Measurements from ENCODE around the gene KCNAB1. TPM values are rescaled to one million over a fixed set of nuclear protein-coding genes. Genes with fewer than 3 reads are reported as not detected.

Gene KCNAB1
- total RNA-seq, 1 experiment from 2014 or later: not detected

- H2AFZ ChIP-seq (ENCODE audit: low read depth, low read length, poor library complexity, severe bottlenecking): no peak overlapping the region
- TF ChIP-seq ZNF274 (IDR thresholded peaks at IDR 0.05; ENCODE audit: low read depth, low read length): no peak
- TF ChIP-seq SP1 (IDR thresholded peaks at IDR 0.05; ENCODE audit: low read depth): no peak
- no peak for TF ChIP-seq SRF (IDR thresholded peaks at IDR 0.05; ENCODE audit: low read depth)
- TF ChIP-seq TCF7L2 (IDR thresholded peaks at IDR 0.05; ENCODE audit: borderline replicate concordance, extremely low read depth, insufficient read depth, insufficient read length): no peak
- TF ChIP-seq SIN3A (IDR thresholded peaks at IDR 0.05; ENCODE audit: low read depth): no peak
- TF ChIP-seq, protein P1, sequence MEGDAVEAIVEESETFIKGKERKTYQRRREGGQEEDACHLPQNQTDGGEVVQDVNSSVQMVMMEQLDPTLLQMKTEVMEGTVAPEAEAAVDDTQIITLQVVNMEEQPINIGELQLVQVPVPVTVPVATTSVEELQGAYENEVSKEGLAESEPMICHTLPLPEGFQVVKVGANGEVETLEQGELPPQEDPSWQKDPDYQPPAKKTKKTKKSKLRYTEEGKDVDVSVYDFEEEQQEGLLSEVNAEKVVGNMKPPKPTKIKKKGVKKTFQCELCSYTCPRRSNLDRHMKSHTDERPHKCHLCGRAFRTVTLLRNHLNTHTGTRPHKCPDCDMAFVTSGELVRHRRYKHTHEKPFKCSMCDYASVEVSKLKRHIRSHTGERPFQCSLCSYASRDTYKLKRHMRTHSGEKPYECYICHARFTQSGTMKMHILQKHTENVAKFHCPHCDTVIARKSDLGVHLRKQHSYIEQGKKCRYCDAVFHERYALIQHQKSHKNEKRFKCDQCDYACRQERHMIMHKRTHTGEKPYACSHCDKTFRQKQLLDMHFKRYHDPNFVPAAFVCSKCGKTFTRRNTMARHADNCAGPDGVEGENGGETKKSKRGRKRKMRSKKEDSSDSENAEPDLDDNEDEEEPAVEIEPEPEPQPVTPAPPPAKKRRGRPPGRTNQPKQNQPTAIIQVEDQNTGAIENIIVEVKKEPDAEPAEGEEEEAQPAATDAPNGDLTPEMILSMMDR (IDR thresholded peaks at IDR 0.05 in 2 of 3, conservative IDR thresholded peaks at IDR 0.05 in 1 of 3; ENCODE audit: borderline replicate concordance in 1 of 3, insufficient read depth in 1 of 3, low read depth in 2 of 3, low read length in 2 of 3): peak in 2 of 3 experiments; percentile 53 to 70; a peak in 4 of 6 replicates
- peak; percentile 28; the same call in 1 of the 2 replicates for TF ChIP-seq RAD21 (IDR thresholded peaks at IDR 0.05; ENCODE audit: low read depth)
- TF ChIP-seq, protein P2, sequence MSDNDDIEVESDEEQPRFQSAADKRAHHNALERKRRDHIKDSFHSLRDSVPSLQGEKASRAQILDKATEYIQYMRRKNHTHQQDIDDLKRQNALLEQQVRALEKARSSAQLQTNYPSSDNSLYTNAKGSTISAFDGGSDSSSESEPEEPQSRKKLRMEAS (IDR thresholded peaks at IDR 0.05): no peak
- no peak for TF ChIP-seq YY1 (IDR thresholded peaks at IDR 0.05; ENCODE audit: extremely low read depth, insufficient replicate concordance, low read depth, low read length)
- no peak for TF ChIP-seq ELF1 (IDR thresholded peaks at IDR 0.05; ENCODE audit: borderline replicate concordance, low read depth)
- TF ChIP-seq POLR2AphosphoS5 (IDR thresholded peaks at IDR 0.05; ENCODE audit: low read depth, low read length): no peak
- TF ChIP-seq, protein P3, sequence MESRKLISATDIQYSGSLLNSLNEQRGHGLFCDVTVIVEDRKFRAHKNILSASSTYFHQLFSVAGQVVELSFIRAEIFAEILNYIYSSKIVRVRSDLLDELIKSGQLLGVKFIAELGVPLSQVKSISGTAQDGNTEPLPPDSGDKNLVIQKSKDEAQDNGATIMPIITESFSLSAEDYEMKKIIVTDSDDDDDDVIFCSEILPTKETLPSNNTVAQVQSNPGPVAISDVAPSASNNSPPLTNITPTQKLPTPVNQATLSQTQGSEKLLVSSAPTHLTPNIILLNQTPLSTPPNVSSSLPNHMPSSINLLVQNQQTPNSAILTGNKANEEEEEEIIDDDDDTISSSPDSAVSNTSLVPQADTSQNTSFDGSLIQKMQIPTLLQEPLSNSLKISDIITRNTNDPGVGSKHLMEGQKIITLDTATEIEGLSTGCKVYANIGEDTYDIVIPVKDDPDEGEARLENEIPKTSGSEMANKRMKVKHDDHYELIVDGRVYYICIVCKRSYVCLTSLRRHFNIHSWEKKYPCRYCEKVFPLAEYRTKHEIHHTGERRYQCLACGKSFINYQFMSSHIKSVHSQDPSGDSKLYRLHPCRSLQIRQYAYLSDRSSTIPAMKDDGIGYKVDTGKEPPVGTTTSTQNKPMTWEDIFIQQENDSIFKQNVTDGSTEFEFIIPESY (IDR thresholded peaks at IDR 0.05; ENCODE audit: extremely low read depth, insufficient replicate concordance, low read length): no peak
- TF ChIP-seq, protein P4, sequence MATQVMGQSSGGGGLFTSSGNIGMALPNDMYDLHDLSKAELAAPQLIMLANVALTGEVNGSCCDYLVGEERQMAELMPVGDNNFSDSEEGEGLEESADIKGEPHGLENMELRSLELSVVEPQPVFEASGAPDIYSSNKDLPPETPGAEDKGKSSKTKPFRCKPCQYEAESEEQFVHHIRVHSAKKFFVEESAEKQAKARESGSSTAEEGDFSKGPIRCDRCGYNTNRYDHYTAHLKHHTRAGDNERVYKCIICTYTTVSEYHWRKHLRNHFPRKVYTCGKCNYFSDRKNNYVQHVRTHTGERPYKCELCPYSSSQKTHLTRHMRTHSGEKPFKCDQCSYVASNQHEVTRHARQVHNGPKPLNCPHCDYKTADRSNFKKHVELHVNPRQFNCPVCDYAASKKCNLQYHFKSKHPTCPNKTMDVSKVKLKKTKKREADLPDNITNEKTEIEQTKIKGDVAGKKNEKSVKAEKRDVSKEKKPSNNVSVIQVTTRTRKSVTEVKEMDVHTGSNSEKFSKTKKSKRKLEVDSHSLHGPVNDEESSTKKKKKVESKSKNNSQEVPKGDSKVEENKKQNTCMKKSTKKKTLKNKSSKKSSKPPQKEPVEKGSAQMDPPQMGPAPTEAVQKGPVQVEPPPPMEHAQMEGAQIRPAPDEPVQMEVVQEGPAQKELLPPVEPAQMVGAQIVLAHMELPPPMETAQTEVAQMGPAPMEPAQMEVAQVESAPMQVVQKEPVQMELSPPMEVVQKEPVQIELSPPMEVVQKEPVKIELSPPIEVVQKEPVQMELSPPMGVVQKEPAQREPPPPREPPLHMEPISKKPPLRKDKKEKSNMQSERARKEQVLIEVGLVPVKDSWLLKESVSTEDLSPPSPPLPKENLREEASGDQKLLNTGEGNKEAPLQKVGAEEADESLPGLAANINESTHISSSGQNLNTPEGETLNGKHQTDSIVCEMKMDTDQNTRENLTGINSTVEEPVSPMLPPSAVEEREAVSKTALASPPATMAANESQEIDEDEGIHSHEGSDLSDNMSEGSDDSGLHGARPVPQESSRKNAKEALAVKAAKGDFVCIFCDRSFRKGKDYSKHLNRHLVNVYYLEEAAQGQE (IDR thresholded peaks at IDR 0.05; ENCODE audit: low read depth): no peak
- H3K9me3 ChIP-seq (ENCODE audit: control insufficient read depth in 1 of 2, insufficient read depth in 1 of 2, low read depth in 1 of 2, low read length in 2 of 2): no peaks in the 10 kb centered on the region
- CTCF ChIA-PET: interaction anchor here (0.6 to 2.3 kb wide), 16 partner anchors 9 to 663 kb away, joined by 3 to 12 read pairs (median 6); no protein-coding TSS in a partner anchor
- RAD21 ChIA-PET (ENCODE audit: low non-redundant PET in 1 of 2, low total read pairs in 2 of 2, uncharacterized antibody in 2 of 2, unreplicated experiment in 2 of 2): interaction anchor here in 1 of 2 experiments (1.1 kb wide), 1 partner anchor 35 kb away, joined by 3 read pairs; no protein-coding TSS in a partner anchor
- no peaks in the 10 kb centered on the region for H3K4me1 ChIP-seq (ENCODE audit: control insufficient read depth in 1 of 2, insufficient read depth in 2 of 2, low read length in 2 of 2)
- no peak overlapping the region for H3K4me2 ChIP-seq (ENCODE audit: low read length)
- DNase-seq (ENCODE audit: low read depth, low spot score) (no peak), ATAC-seq (peak; percentile 83)
- intact Hi-C loops (cut with micrococcal nuclease): no loop called here
- no peaks in the 10 kb centered on the region for H3K36me3 ChIP-seq (ENCODE audit: control insufficient read depth in 1 of 2, insufficient read depth in 2 of 2, low read length in 2 of 2)
- no peaks in the 10 kb centered on the region for H3K79me2 ChIP-seq (ENCODE audit: insufficient read depth, low read length)
- no peaks in the 10 kb centered on the region for H3K9me2 ChIP-seq (ENCODE audit: insufficient read depth)
- no peaks in the 10 kb centered on the region for H3K27me3 ChIP-seq (ENCODE audit: insufficient read depth, low read length)
- no TSS peak for BruUV-seq (replicated peaks)
- H3K4me3 ChIP-seq (replicated peaks in 1 of 2; ENCODE audit: low read depth in 1 of 2, low read length in 2 of 2): no peak overlapping the region
- POLR2A ChIA-PET: no interaction called here
- no peaks in the 10 kb centered on the region for H4K20me1 ChIP-seq (ENCODE audit: insufficient read depth)
- H3K27ac ChIP-seq (ENCODE audit: low read depth, low read length): no peak overlapping the region
- H3K9ac ChIP-seq (ENCODE audit: low read length): no peak overlapping the region
Measured at GRCh38 chr3:156474560-156475389, 354.4 kb downstream of the KCNAB1 start.

Data from HCT116 (cell line).